ENCODE results near the gene TAF7. TPM values are rescaled to one million over a fixed set of nuclear protein-coding genes. Genes with fewer than 3 reads are reported as not detected.

The TAF7 gene, protein sequence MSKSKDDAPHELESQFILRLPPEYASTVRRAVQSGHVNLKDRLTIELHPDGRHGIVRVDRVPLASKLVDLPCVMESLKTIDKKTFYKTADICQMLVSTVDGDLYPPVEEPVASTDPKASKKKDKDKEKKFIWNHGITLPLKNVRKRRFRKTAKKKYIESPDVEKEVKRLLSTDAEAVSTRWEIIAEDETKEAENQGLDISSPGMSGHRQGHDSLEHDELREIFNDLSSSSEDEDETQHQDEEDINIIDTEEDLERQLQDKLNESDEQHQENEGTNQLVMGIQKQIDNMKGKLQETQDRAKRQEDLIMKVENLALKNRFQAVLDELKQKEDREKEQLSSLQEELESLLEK
- polyA plus RNA-seq (2013, experiment 1 of 4): 152 TPM
- 135 TPM for polyA plus RNA-seq (2013, experiment 2 of 4)
- polyA plus RNA-seq (2013, experiment 3 of 4): 135 TPM
- 154 TPM for polyA plus RNA-seq (2013, experiment 4 of 4)

DNA sequence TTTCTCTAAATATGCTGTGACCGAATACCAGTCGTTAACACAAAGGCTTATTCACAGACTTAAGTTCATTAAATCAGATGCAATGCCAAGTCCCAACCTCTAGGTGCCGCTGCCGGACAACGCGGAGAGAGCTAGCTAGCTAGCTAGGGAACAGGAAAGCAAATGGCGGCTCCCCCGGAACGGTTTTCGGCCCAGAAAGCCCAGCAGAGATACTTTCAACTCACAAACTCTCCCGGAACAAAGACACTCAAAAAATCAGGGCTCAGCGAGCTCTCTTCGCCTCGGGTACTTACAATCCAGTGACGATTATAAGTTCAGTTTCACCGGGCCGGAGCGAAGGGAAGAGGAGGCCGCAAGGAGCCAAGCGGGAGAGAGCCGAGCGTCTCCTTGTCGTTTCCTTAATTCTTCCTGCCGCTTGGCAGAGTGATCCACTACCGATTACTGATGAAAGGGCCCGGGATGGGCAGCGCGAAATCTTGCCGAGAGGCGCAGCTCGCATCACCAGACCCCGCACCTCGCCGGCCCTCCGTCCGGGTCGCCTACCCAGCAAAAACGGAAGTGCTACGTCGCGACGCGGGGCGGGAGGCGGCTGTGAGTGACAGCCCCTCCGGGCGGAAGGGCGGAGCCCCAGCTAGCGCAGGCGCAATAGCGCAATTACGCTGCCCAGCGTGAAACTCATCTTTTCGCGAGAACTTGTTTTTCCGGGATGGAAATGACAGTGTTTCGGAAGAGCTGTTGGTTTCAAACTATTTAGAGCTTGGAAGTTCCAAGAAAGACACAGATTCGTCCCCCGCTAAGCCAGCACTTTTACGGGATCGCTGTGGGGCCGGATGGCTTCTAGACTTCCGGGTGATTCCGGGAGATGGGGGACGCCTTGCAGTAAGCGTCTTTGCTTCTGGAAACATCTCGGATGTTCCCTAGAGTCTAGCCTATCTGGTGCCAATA is at the start of gene TAF7:
Gene TAF7, minus strand, starts transcription at position 560 of the 945 bp plus-strand sequence. CDS start 740 bp downstream, outside the sequence.
- Histone ChIP-seq H3K9me3 (ENCODE audit: control insufficient read depth, low read length) (peaks cover 24% of the 10 kb centered on the region), H3K27ac (ENCODE audit: insufficient read depth, low read depth, low read length, poor library complexity, severe bottlenecking) (peak within 1 kb of the TSS; percentile 98), H3K36me3 (ENCODE audit: control insufficient read depth, insufficient read depth, low read length) (peaks cover 29% of the 10 kb centered on the region), H3K4me3 (ENCODE audit: insufficient read depth, low read depth, low read length) (peak within 1 kb of the TSS; percentile 96), H3K4me1 (ENCODE audit: control insufficient read depth, insufficient read depth, low read length) (no peaks in the 10 kb centered on the region), H3K27me3 (ENCODE audit: control insufficient read depth, insufficient read depth, low read length, poor library complexity, severe bottlenecking) (no peaks in the 10 kb centered on the region)
- WGBS, 2 experiments: 3 to 4% methylated on average over 67 of the region's 67 CpGs

DNA sequence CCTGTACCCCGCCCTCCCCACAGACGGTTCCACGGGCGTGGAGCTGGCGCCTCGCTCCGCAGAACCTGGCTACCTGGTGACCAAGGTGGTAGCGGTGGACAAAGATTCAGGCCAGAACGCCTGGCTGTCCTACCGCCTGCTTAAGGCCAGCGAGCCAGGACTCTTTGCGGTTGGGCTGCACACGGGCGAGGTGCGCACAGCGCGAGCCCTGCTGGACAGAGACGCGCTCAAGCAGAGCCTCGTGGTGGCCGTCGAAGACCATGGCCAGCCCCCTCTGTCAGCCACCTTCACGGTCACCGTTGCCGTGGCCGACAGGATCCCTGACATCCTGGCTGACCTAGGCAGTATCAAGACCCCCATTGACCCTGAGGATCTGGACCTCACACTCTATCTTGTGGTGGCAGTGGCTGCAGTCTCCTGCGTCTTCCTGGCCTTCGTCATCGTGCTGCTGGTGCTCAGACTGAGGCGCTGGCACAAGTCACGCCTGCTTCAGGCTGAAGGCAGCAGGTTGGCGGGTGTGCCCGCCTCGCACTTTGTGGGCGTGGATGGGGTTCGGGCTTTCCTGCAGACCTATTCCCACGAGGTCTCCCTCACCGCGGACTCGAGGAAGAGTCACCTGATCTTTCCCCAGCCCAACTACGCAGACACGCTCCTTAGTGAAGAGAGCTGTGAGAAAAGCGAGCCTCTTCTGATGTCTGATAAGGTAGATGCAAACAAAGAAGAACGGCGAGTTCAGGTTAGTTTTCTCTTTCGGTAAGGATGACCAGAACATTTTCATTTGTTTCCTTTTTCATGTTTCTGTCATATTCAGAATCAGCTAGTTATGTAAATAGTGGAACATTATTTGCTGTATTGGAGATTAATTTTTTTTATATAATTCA is 45.7 kb upstream of the TAF7 start:
- Histone ChIP-seq H3K9me3 (ENCODE audit: control insufficient read depth, low read length) (peaks cover 2% of the 10 kb centered on the region), H3K4me1 (ENCODE audit: control insufficient read depth, insufficient read depth, low read length) (no peaks in the 10 kb centered on the region), H3K27me3 (ENCODE audit: control insufficient read depth, insufficient read depth, low read length, poor library complexity, severe bottlenecking) (no peaks in the 10 kb centered on the region), H3K4me3 (ENCODE audit: insufficient read depth, low read depth, low read length) (no peak overlapping the region), H3K27ac (ENCODE audit: insufficient read depth, low read depth, low read length, poor library complexity, severe bottlenecking) (no peak overlapping the region), H3K36me3 (ENCODE audit: control insufficient read depth, insufficient read depth, low read length) (peaks cover 4% of the 10 kb centered on the region)
- 95% methylated on average over 46 of the region's 46 CpGs for WGBS, 2 experiments

DNA sequence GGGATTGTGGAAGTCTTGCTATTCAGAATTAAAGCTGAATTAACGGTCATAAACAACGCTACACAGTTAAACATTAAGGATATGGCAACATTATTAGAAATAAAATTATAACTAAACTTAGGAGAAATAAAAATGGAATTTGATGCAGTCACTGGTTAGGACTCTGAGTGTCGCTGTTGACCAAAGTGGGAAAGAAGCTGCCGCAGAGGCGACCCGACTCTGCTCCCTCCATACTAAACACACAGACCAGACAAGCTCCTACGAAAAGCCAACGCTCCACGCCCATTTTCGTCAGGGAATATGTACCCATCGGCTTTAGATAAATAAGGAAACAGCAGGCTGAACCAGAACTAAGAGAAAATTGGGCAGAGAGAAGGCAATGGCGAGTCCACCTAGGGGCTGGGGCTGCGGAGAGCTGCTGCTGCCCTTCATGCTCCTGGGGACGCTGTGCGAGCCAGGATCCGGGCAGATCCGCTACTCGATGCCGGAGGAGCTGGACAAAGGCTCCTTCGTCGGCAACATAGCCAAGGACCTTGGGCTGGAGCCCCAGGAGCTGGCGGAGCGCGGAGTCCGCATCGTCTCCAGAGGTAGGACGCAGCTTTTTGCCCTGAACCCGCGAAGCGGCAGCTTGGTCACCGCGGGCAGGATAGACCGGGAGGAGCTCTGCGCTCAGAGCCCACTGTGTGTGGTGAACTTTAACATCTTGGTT is 43.5 kb upstream of the TAF7 start, which contains the start of gene PCDHGA5:
Gene PCDHGA5, plus strand, starts transcription at position 211 of the 709 bp plus-strand sequence. Its CDS starts 169 bp downstream, at position 380.
- Histone ChIP-seq H3K9me3 (ENCODE audit: control insufficient read depth, low read length) (peaks cover 4% of the 10 kb centered on the region), H3K27me3 (ENCODE audit: control insufficient read depth, insufficient read depth, low read length, poor library complexity, severe bottlenecking) (no peaks in the 10 kb centered on the region), H3K36me3 (ENCODE audit: control insufficient read depth, insufficient read depth, low read length) (peaks cover 4% of the 10 kb centered on the region), H3K4me1 (ENCODE audit: control insufficient read depth, insufficient read depth, low read length) (no peaks in the 10 kb centered on the region), H3K4me3 (ENCODE audit: insufficient read depth, low read depth, low read length) (no peak within 1 kb of the TSS), H3K27ac (ENCODE audit: insufficient read depth, low read depth, low read length, poor library complexity, severe bottlenecking) (no peak within 1 kb of the TSS)
- WGBS, 2 experiments: 96% methylated on average over 32 to 34 of the region's 34 CpGs

DNA sequence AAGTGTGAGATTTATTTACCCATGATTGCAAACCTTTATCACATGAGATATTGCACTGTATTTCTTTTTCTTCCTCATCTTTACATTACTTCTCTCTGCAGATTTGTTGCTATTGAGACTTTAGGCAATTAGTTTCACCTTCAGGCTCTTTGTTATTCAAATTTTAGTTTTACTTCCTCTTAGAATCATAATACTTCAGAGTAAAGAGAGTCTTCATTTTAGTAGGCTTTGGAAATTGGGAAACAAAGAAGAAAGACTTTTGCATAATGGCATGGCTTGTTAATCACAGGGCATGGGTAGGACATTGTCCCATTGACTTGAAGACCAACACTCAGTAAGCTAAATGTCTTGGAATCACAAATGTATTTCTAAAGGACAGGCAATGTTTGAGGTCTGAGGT is 42.1 kb upstream of the TAF7 start:
- H3K27ac ChIP-seq (ENCODE audit: insufficient read depth, low read depth, low read length, poor library complexity, severe bottlenecking): no peak overlapping the region
- H3K4me3 ChIP-seq (ENCODE audit: insufficient read depth, low read depth, low read length): no peak overlapping the region
- no peaks in the 10 kb centered on the region for H3K4me1 ChIP-seq (ENCODE audit: control insufficient read depth, insufficient read depth, low read length)
- no peaks in the 10 kb centered on the region for H3K27me3 ChIP-seq (ENCODE audit: control insufficient read depth, insufficient read depth, low read length, poor library complexity, severe bottlenecking)
- peaks cover 4% of the 10 kb centered on the region for H3K9me3 ChIP-seq (ENCODE audit: control insufficient read depth, low read length)
- H3K36me3 ChIP-seq (ENCODE audit: control insufficient read depth, insufficient read depth, low read length): peaks cover 4% of the 10 kb centered on the region

DNA sequence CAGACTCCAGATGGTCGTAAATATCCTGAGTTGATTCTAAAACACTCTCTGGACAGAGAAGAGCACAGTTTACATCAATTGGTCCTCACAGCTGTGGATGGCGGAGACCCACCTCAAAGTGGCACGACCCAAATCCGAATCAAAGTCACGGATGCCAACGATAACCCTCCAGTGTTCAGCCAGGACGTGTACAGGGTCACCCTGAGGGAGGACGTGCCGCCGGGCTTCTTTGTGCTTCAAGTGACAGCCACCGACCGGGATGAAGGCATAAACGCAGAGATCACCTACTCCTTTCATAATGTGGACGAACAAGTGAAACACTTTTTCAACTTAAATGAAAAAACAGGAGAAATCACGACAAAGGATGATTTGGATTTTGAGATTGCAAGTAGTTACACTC is 40.1 kb upstream of the TAF7 start:
- peaks cover 4% of the 10 kb centered on the region for H3K9me3 ChIP-seq (ENCODE audit: control insufficient read depth, low read length)
- 93 to 95% methylated on average over 15 of the region's 15 CpGs for WGBS, 2 experiments

DNA sequence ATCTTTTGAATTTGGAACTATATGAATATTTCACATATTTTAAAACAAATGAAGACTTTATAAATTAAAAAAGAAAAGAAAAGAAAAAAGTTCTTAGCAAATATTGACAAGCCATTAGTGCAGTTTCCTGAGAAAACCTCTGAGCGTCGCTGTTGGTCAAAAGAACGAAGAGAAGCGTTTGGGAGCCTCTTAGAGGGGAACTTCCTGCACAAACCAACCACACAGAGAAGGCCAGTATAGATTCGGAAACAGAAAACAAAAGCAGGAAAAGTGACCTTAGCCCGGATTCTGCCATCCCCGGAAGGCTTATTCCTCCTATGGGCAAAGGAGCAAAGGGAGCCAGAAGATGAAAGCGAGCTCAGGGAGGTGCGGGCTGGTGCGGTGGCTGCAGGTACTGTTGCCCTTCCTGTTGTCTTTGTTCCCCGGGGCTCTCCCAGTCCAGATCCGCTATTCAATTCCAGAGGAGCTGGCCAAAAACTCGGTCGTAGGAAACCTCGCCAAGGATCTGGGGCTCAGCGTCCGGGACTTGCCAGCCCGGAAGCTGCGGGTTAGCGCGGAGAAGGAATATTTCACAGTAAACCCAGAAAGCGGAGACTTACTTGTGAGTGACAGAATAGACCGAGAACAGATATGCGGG is 39.3 kb upstream of the TAF7 start, which contains the start of gene PCDHGB2:
Gene PCDHGB2, plus strand, starts transcription at position 205 of the 637 bp plus-strand sequence. Its CDS starts 142 bp downstream, at position 347.
- no peak within 1 kb of the TSS for H3K4me3 ChIP-seq (ENCODE audit: insufficient read depth, low read depth, low read length)
- H3K27ac ChIP-seq (ENCODE audit: insufficient read depth, low read depth, low read length, poor library complexity, severe bottlenecking): no peak within 1 kb of the TSS
- H3K9me3 ChIP-seq (ENCODE audit: control insufficient read depth, low read length): peaks cover 4% of the 10 kb centered on the region
- peaks cover 4% of the 10 kb centered on the region for H3K36me3 ChIP-seq (ENCODE audit: control insufficient read depth, insufficient read depth, low read length)
- no peaks in the 10 kb centered on the region for H3K4me1 ChIP-seq (ENCODE audit: control insufficient read depth, insufficient read depth, low read length)
- H3K27me3 ChIP-seq (ENCODE audit: control insufficient read depth, insufficient read depth, low read length, poor library complexity, severe bottlenecking): no peaks in the 10 kb centered on the region
- 89 to 91% methylated on average over 24 of the region's 24 CpGs for WGBS, 2 experiments

More for the DNA sequence above, 40.1 kb upstream of the TAF7 start:
- Histone ChIP-seq H3K4me3 (ENCODE audit: insufficient read depth, low read depth, low read length) (no peak overlapping the region), H3K27ac (ENCODE audit: insufficient read depth, low read depth, low read length, poor library complexity, severe bottlenecking) (no peak overlapping the region), H3K4me1 (ENCODE audit: control insufficient read depth, insufficient read depth, low read length) (no peaks in the 10 kb centered on the region), H3K36me3 (ENCODE audit: control insufficient read depth, insufficient read depth, low read length) (peaks cover 4% of the 10 kb centered on the region), H3K27me3 (ENCODE audit: control insufficient read depth, insufficient read depth, low read length, poor library complexity, severe bottlenecking) (no peaks in the 10 kb centered on the region)

DNA sequence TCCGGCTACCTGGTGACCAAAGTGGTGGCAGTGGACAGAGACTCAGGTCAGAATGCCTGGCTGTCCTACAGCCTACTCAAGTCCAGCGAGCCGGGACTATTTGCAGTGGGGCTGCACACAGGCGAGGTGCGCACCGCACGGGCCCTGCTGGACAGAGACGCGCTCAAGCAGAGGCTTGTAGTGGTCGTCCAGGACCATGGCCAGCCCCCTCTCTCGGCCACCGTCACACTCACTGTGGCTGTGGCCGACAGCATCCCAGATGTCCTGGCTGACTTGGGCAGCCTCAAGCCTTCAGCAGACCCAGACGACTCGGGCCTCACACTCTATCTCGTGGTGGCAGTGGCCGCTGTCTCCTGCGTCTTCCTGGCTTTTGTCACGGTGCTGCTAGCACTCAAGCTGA is 36.4 kb upstream of the TAF7 start:
- WGBS, 2 experiments: 95% methylated on average over 19 of the region's 19 CpGs
- no peaks in the 10 kb centered on the region for H3K36me3 ChIP-seq (ENCODE audit: control insufficient read depth, insufficient read depth, low read length)
- H3K27ac ChIP-seq (ENCODE audit: insufficient read depth, low read depth, low read length, poor library complexity, severe bottlenecking): no peak overlapping the region
- no peaks in the 10 kb centered on the region for H3K27me3 ChIP-seq (ENCODE audit: control insufficient read depth, insufficient read depth, low read length, poor library complexity, severe bottlenecking)
- H3K4me3 ChIP-seq (ENCODE audit: insufficient read depth, low read depth, low read length): no peak overlapping the region
- peaks cover 5% of the 10 kb centered on the region for H3K9me3 ChIP-seq (ENCODE audit: control insufficient read depth, low read length)
- no peaks in the 10 kb centered on the region for H3K4me1 ChIP-seq (ENCODE audit: control insufficient read depth, insufficient read depth, low read length)

DNA sequence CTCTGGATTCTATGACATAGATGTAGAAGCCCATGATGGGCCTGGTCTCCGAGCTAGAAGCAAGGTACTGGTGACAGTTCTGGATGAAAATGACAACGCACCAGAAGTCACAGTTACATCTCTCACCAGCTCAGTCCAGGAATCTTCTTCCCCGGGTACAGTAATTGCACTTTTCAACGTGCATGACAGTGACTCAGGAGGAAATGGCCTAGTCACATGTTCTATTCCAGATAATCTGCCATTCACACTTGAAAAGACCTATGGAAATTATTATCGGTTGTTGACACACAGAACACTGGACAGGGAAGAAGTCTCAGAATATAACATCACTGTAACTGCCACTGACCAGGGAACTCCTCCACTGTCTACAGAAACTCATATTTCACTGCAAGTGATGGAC is 35.5 kb upstream of the TAF7 start:
- Histone ChIP-seq H3K27me3 (ENCODE audit: control insufficient read depth, insufficient read depth, low read length, poor library complexity, severe bottlenecking) (no peaks in the 10 kb centered on the region), H3K36me3 (ENCODE audit: control insufficient read depth, insufficient read depth, low read length) (no peaks in the 10 kb centered on the region), H3K27ac (ENCODE audit: insufficient read depth, low read depth, low read length, poor library complexity, severe bottlenecking) (no peak overlapping the region), H3K9me3 (ENCODE audit: control insufficient read depth, low read length) (peaks cover 5% of the 10 kb centered on the region), H3K4me3 (ENCODE audit: insufficient read depth, low read depth, low read length) (no peak overlapping the region), H3K4me1 (ENCODE audit: control insufficient read depth, insufficient read depth, low read length) (no peaks in the 10 kb centered on the region)
- 90% methylated on average over 5 of the region's 5 CpGs for WGBS, 2 experiments

DNA sequence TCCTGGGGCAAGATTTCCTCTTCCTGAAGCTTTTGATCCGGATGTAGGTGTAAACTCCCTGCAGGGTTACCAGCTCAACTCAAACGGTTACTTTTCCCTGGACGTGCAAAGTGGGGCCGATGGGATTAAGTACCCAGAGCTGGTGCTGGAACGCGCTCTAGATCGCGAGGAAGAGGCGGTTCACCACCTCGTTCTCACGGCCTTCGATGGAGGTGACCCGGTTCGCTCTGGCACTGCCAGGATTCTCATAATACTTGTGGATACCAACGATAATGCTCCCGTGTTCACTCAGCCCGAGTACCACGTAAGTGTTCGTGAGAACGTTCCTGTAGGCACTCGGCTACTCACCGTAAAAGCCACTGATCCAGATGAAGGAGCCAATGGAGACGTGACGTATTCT is 35.1 kb upstream of the TAF7 start:
- Histone ChIP-seq H3K27ac (ENCODE audit: insufficient read depth, low read depth, low read length, poor library complexity, severe bottlenecking) (no peak overlapping the region), H3K36me3 (ENCODE audit: control insufficient read depth, insufficient read depth, low read length) (no peaks in the 10 kb centered on the region), H3K9me3 (ENCODE audit: control insufficient read depth, low read length) (peaks cover 5% of the 10 kb centered on the region), H3K4me3 (ENCODE audit: insufficient read depth, low read depth, low read length) (no peak overlapping the region), H3K4me1 (ENCODE audit: control insufficient read depth, insufficient read depth, low read length) (no peaks in the 10 kb centered on the region), H3K27me3 (ENCODE audit: control insufficient read depth, insufficient read depth, low read length, poor library complexity, severe bottlenecking) (no peaks in the 10 kb centered on the region)
- WGBS, 2 experiments: 96 to 97% methylated on average over 24 of the region's 24 CpGs
